NB4 (cell line): ENCODE results near the gene GMPS.

ENCODE experiments used
- CTCF ChIP-seq: IDR thresholded peaks from one replicate; pipeline ENCODE4 v1.5.1; 2012; ENCODE audit warnings: low read depth, low read length
- MAX ChIP-seq: IDR thresholded peaks from 2 replicates; pipeline ENCODE4 v1.6.1; 2011; ENCODE audit warnings: low read depth, low read length
- MYC ChIP-seq: IDR thresholded peaks from 2 replicates; pipeline ENCODE4 v1.6.1; 2011; ENCODE audit warnings: low read depth, low read length
- POLR2A ChIP-seq: IDR thresholded peaks from 2 replicates; pipeline ENCODE4 v1.6.1; 2011; ENCODE audit warnings: mild to moderate bottlenecking; ENCODE audit not compliant: insufficient read length; ENCODE audit errors: extremely low read depth

- no peak for TF ChIP-seq MYC
- no peak for TF ChIP-seq MAX
- TF ChIP-seq CTCF, result no peak
- no peak for TF ChIP-seq POLR2A
Observed at GRCh38 chr3:155981669-155982068, 111.2 kb downstream of the GMPS start.
